Hepatocyte (in vitro differentiated cells): Measurements from ENCODE around the gene SAMD13. TPM values are rescaled to one million over a fixed set of nuclear protein-coding genes. Genes with fewer than 3 reads are reported as not detected.

ENCODE experiments used
- DNase-seq: peaks from one replicate; pipeline ENCODE4 v3.0.0-alpha.2; 2016; ENCODE audit warnings: low spot score
- H2AFZ ChIP-seq: fragments of 200-600 bp; sonication (generic); 2 replicates; pipeline ENCODE4 v1.6.0; 2016; ENCODE audit warnings: antibody characterized with exemption, mild to moderate bottlenecking
- H3K27ac ChIP-seq: fragments of 200-600 bp; sonication (generic); 2 replicates; pipeline ENCODE4 v1.5.1; 2016; ENCODE audit warnings: mild to moderate bottlenecking
- H3K27me3 ChIP-seq: fragments of 200-600 bp; sonication (generic); 2 replicates; pipeline ENCODE4 v1.6.1; 2016
- H3K36me3 ChIP-seq: fragments of 200-600 bp; sonication (generic); replicated peaks from 2 replicates; pipeline ENCODE4 v1.5.1; 2016; ENCODE audit warnings: low read depth; ENCODE audit not compliant: insufficient read depth
- H3K4me1 ChIP-seq: fragments of 200-600 bp; sonication (generic); 2 replicates; pipeline ENCODE4 v1.5.1; 2016; ENCODE audit warnings: mild to moderate bottlenecking, moderate library complexity; ENCODE audit not compliant: insufficient read depth
- H3K4me2 ChIP-seq: fragments of 200-600 bp; sonication (generic); 2 replicates; pipeline ENCODE4 v1.6.0; 2016
- H3K4me3 ChIP-seq: fragments of 200-600 bp; sonication (generic); 2 replicates; pipeline ENCODE4 v1.5.1; 2016; ENCODE audit warnings: mild to moderate bottlenecking
- H3K79me2 ChIP-seq: fragments of 200-600 bp; sonication (generic); 2 replicates; pipeline ENCODE4 v1.6.0; 2017; ENCODE audit warnings: mild to moderate bottlenecking
- H3K9me2 ChIP-seq: fragments of 200-600 bp; sonication (generic); replicated peaks from 2 replicates; pipeline ENCODE4 v1.6.0; 2017; ENCODE audit warnings: mild to moderate bottlenecking; ENCODE audit not compliant: insufficient read depth
- H3K9me3 ChIP-seq: fragments of 200-600 bp; sonication (generic); 2 replicates; pipeline ENCODE4 v1.5.1; 2016; ENCODE audit warnings: low read depth, mild to moderate bottlenecking
- H4K20me1 ChIP-seq: fragments of 200-600 bp; sonication (generic); 2 replicates; pipeline ENCODE4 v1.6.0; 2016; ENCODE audit warnings: mild to moderate bottlenecking; ENCODE audit not compliant: insufficient read depth, poor library complexity, severe bottlenecking
- EZH2 ChIP-seq: fragments of 200-600 bp; sonication (generic); IDR thresholded peaks from 2 replicates; pipeline ENCODE4 v1.6.1; 2016; ENCODE audit warnings: antibody characterized with exemption, mild to moderate bottlenecking, borderline replicate concordance
- EZH2phosphoT487 ChIP-seq: fragments of 200-600 bp; sonication (generic); IDR thresholded peaks from one replicate; pipeline ENCODE4 v1.6.1; 2018; ENCODE audit warnings: antibody characterized with exemption, mild to moderate bottlenecking, low read depth, moderate library complexity; ENCODE audit not compliant: unreplicated experiment, severe bottlenecking
- WGBS: methylation state at CpG from one replicate; pipeline ENCODE4 v1.1.6; 2016; ENCODE audit warnings: low lambda C conversion rate; ENCODE audit errors: missing lambda C conversion rate; 5-methylcytosine and 5-hydroxymethylcytosine counted together
- polyA plus RNA-seq: library from polyadenylated mRNA; unstranded; fragments of >200 nt; fragmentation: Nextera tagmentation; extraction: Ambion mirVana; gene quantifications from 2 replicates; pipeline ENCODE4 v1.2.1, GENCODE V29; 2016
- total RNA-seq: library from RNA; depleted of rRNA; stranded (reverse); fragments of >200 nt; gene quantifications from 2 replicates; pipeline ENCODE4 v1.2.3, GENCODE V29; 2014
- TF ChIP-seq, protein P1 (sequence below): fragments of 200-600 bp; sonication (generic); IDR thresholded peaks from 2 replicates; pipeline ENCODE4 v1.5.1; 2016; ENCODE audit warnings: antibody characterized with exemption, mild to moderate bottlenecking; ENCODE audit not compliant: poor library complexity

Gene SAMD13
- total and polyA plus RNA-seq, 2 experiments from 2014 or later: 0.88 to 2.4 TPM

DNA sequence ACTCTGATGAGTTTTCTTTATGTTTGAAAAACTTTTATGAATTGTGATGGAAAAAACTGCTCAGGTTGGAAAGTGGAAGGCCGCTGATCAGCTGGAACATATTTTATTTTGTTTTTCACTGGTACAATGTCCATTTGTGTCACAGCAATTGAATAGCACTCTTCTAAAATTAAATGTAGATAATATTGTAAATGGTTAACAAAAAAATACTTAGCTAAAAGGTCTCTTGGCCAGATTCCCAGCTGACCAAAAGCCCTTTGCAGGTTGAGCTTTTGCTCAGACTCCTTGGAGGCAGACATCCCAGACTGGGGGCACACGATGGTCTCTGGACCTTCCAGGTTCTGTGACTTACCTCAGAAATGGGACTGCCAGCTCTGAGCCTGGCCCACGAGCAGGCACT lies 26.3 kb downstream of the SAMD13 start:
- DNase-seq: no peak
- H2AFZ ChIP-seq: no peak overlapping the region
- 91% methylated on average over 3 of the region's 3 CpGs for WGBS
- H3K9me3 ChIP-seq: no peaks in the 10 kb centered on the region
- no peaks in the 10 kb centered on the region for H3K36me3 ChIP-seq
- no peaks in the 10 kb centered on the region for H3K9me2 ChIP-seq
- H3K27ac ChIP-seq: no peak overlapping the region
- H4K20me1 ChIP-seq: no peaks in the 10 kb centered on the region
- H3K4me2 ChIP-seq: no peak overlapping the region
- no peak overlapping the region for H3K4me3 ChIP-seq
- no peaks in the 10 kb centered on the region for H3K4me1 ChIP-seq
- no peak for TF ChIP-seq EZH2
- TF ChIP-seq EZH2phosphoT487: no peak
- TF ChIP-seq, protein P1, sequence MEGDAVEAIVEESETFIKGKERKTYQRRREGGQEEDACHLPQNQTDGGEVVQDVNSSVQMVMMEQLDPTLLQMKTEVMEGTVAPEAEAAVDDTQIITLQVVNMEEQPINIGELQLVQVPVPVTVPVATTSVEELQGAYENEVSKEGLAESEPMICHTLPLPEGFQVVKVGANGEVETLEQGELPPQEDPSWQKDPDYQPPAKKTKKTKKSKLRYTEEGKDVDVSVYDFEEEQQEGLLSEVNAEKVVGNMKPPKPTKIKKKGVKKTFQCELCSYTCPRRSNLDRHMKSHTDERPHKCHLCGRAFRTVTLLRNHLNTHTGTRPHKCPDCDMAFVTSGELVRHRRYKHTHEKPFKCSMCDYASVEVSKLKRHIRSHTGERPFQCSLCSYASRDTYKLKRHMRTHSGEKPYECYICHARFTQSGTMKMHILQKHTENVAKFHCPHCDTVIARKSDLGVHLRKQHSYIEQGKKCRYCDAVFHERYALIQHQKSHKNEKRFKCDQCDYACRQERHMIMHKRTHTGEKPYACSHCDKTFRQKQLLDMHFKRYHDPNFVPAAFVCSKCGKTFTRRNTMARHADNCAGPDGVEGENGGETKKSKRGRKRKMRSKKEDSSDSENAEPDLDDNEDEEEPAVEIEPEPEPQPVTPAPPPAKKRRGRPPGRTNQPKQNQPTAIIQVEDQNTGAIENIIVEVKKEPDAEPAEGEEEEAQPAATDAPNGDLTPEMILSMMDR: no peak
- H3K79me2 ChIP-seq: no peaks in the 10 kb centered on the region
- no peaks in the 10 kb centered on the region for H3K27me3 ChIP-seq

DNA sequence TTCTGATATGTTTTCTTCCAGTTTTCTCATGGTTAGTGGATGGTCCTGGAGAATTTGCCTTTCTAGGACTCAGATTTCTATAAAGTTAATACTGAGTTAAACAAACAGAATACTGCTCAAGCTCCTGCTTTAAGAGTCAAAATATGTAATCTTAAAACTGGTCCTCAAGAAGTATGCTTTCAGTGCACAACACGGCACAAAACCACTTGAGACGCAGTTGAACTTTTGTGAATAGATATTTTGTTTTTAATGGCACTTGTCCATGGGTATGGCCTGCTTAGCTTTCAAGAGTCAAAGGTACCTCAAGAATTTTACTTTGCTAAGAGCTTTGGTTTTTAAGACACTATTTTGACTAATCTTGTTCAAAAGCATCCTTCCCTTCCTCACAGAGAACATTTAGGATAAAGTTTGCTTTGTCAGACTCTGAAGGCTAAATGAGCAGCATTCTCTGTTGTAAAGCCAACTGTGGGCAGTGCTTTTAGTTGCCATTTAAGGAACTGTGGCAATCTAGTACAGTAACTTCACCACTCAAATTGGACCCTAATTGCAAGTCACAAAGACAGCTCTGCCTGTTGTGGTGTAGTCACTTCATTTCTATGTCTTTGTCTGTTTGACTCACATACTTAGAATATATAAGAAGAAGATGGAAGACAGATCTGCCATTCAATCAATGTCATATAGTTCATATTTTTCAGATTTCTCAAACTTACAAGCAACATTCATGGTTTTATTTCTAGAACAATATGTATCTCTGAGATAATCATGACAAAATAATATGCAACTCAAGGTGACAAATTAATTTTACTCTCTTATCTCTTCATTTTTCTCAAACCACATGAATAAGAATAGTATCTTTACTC lies 28.8 kb downstream of the SAMD13 start:
- DNase-seq: no peak
- TF ChIP-seq EZH2phosphoT487 (no peak), EZH2 (no peak)
- TF ChIP-seq, protein P1: no peak
- Histone ChIP-seq H3K4me2 (no peak overlapping the region), H3K27me3 (no peaks in the 10 kb centered on the region), H2AFZ (no peak overlapping the region), H3K36me3 (no peaks in the 10 kb centered on the region), H3K4me3 (no peak overlapping the region), H3K9me2 (no peaks in the 10 kb centered on the region), H4K20me1 (no peaks in the 10 kb centered on the region), H3K9me3 (no peaks in the 10 kb centered on the region), H3K79me2 (no peaks in the 10 kb centered on the region), H3K27ac (no peak overlapping the region), H3K4me1 (no peaks in the 10 kb centered on the region)
- WGBS: 95% methylated on average over 2 of the region's 2 CpGs

DNA sequence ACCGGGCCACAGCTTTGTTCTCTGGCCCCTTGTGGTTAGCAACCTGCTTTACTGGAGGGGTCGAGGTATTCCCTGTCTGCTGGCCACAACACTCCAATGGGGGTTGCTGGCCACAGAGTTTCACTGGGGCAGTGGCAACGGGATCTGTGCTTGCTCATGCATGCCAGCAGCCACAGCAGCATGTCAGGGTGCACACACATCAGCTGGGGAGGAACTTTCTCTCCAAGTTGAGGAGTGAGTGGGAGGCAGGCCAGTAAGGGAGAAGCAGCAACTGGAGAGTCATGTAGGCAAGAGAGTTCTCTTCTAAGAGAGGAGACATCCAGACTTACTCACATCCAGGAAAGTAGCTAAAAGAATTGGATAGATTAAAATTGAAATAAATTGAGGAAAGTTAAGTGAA lies 38.0 kb downstream of the SAMD13 start:
- Histone ChIP-seq H3K79me2 (no peaks in the 10 kb centered on the region), H4K20me1 (no peaks in the 10 kb centered on the region), H2AFZ (no peak overlapping the region), H3K9me2 (no peaks in the 10 kb centered on the region), H3K4me1 (no peaks in the 10 kb centered on the region), H3K4me2 (no peak overlapping the region), H3K27ac (no peak overlapping the region), H3K4me3 (no peak overlapping the region), H3K27me3 (no peaks in the 10 kb centered on the region), H3K36me3 (no peaks in the 10 kb centered on the region), H3K9me3 (no peaks in the 10 kb centered on the region)
- TF ChIP-seq EZH2phosphoT487: no peak
- TF ChIP-seq, protein P1: no peak
- no peak for TF ChIP-seq EZH2
- WGBS: 69% methylated on average over 3 of the region's 3 CpGs
- DNase-seq: no peak
